Progenitor cell of endocrine pancreas (in vitro differentiated cells): ENCODE results near the gene PLD1. TPM values are rescaled to one million over a fixed set of nuclear protein-coding genes. Genes with fewer than 3 reads are reported as not detected.
"Not testable (repeated sequence)": the region's sequence is repeated elsewhere in the genome, so short reads cannot be mapped to it uniquely, and the experiment has no call there.

Experiments used
- DNase-seq: peaks from one replicate; pipeline ENCODE4 v3.0.0; 2021; ENCODE audit warnings: low spot score; ENCODE audit not compliant: unreplicated experiment
- H3K27ac Mint-ChIP-seq: 2 replicates; pipeline ENCODE4 v1.8.0; 2021; ENCODE audit warnings: mild to moderate bottlenecking, moderate library complexity, mixed read lengths
- H3K27me3 Mint-ChIP-seq: 2 replicates; pipeline ENCODE4 v1.8.0; 2021; ENCODE audit warnings: mixed read lengths
- H3K36me3 Mint-ChIP-seq: 2 replicates; pipeline ENCODE4 v1.8.0; 2022; ENCODE audit warnings: mixed read lengths; ENCODE audit not compliant: insufficient read depth
- H3K4me1 Mint-ChIP-seq: 2 replicates; pipeline ENCODE4 v1.8.0; 2021; ENCODE audit warnings: low read depth, mixed read lengths
- H3K4me3 Mint-ChIP-seq: 2 replicates; pipeline ENCODE4 v1.8.0; 2021; ENCODE audit warnings: low read depth, mild to moderate bottlenecking, moderate library complexity, mixed read lengths
- H3K9me3 Mint-ChIP-seq: 2 replicates; pipeline ENCODE4 v1.8.0; 2021; ENCODE audit warnings: low read depth, mixed read lengths
- CTCF ChIP-seq: fragments of 200-600 bp; sonication (generic); IDR thresholded peaks from one replicate; pipeline ENCODE4 v1.5.0; 2021; ENCODE audit warnings: antibody characterized with exemption, mild to moderate bottlenecking; ENCODE audit not compliant: unreplicated experiment
- total RNA-seq: library from RNA; stranded (reverse); gene quantifications from 2 replicates; pipeline ENCODE4 v1.2.1, GENCODE V29; 2021

The PLD1 gene
- total RNA-seq, 1 donor from 2014 or later: 143 TPM

GRCh38 chr3:171564748-171565480, 245.4 kb downstream of the PLD1 start:
- no peak for TF ChIP-seq CTCF
- Mint-ChIP-seq H3K27ac (no peak overlapping the region), H3K4me3 (no peak overlapping the region), H3K27me3 (peaks cover 5% of the 10 kb centered on the region), H3K36me3 (no peaks in the 10 kb centered on the region), H3K9me3 (no peaks in the 10 kb centered on the region), H3K4me1 (peaks cover 4% of the 10 kb centered on the region)
- no peak for DNase-seq

DNA sequence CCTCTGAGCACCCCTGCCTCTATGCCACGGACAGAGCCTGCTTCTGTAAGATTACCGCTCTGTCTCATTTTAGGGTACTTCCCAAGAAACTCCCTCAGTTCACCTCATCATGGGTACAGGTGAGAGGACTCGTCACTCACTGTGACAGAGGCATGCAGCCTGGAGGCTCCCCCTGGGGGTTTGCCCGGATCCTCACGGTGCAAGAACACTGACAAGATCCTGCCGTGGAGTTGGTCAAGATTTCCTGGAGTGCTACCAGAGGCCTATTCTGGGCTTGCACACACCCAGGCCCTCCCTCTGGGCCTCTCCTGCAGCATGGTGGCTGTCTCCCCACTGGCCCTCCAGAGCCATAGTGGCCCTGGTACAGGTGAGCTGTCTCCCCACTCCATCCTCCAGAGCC, 247.0 kb downstream of the PLD1 start:
- H3K4me1 Mint-ChIP-seq: peaks cover 4% of the 10 kb centered on the region
- H3K4me3 Mint-ChIP-seq: no peak overlapping the region
- DNase-seq: no peak
- TF ChIP-seq CTCF: no peak
- peaks cover 5% of the 10 kb centered on the region for H3K27me3 Mint-ChIP-seq
- no peak overlapping the region for H3K27ac Mint-ChIP-seq
- no peaks in the 10 kb centered on the region for H3K36me3 Mint-ChIP-seq
- H3K9me3 Mint-ChIP-seq: no peaks in the 10 kb centered on the region

DNA sequence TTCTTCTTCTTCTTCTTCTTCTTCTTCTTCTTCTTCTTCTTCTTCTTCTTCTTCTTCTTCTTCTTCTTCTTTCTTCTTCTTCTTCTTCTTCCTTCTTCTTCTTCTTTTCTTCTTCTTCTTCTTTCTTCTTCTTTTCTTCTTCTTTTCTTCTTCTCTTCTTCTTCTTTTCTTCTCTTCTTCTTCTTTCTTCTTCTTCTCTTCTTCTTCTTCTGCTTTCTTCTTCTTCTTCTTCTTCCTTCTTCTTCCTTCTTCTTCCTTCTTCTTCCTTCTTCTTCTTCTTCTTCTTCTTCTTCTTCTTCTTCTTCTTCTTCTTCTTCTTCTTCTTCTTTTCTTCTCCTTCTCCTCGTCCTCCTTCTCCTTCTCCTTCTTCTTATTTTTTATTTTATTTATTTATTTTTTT, 247.8 kb downstream of the PLD1 start:
- not testable (repeated sequence) for H3K9me3 Mint-ChIP-seq, H3K4me1 Mint-ChIP-seq, DNase-seq, H3K27me3 Mint-ChIP-seq, H3K36me3 Mint-ChIP-seq, H3K4me3 Mint-ChIP-seq, H3K27ac Mint-ChIP-seq

- peaks cover 5% of the 10 kb centered on the region for H3K27me3 Mint-ChIP-seq
- no peak overlapping the region for H3K27ac Mint-ChIP-seq
- no peaks in the 10 kb centered on the region for H3K36me3 Mint-ChIP-seq
- no peak for TF ChIP-seq CTCF
- DNase-seq: no peak
- peaks cover 4% of the 10 kb centered on the region for H3K4me1 Mint-ChIP-seq
- H3K9me3 Mint-ChIP-seq: no peaks in the 10 kb centered on the region
- no peak overlapping the region for H3K4me3 Mint-ChIP-seq
Observed at GRCh38 chr3:171561596-171562323, 248.5 kb downstream of the PLD1 start.

GRCh38 chr3:171559586-171559985, 250.7 kb downstream of the PLD1 start:
- no peaks in the 10 kb centered on the region for H3K9me3 Mint-ChIP-seq
- peaks cover under 1% of the 10 kb centered on the region for H3K27me3 Mint-ChIP-seq
- H3K36me3 Mint-ChIP-seq: no peaks in the 10 kb centered on the region
- no peaks in the 10 kb centered on the region for H3K4me1 Mint-ChIP-seq
- H3K4me3 Mint-ChIP-seq: no peak overlapping the region
- no peak for DNase-seq
- TF ChIP-seq CTCF: no peak
- H3K27ac Mint-ChIP-seq: no peak overlapping the region
